NT2/D1 (cell line): Measurements from ENCODE around the gene CDC14B.

Experiments used
- SUZ12 ChIP-seq: IDR thresholded peaks from 2 replicates; pipeline ENCODE4 v1.6.1; 2011; ENCODE audit not compliant: insufficient read length, insufficient read depth; ENCODE audit errors: extremely low read depth
- ZNF274 ChIP-seq: IDR thresholded peaks from 2 replicates; pipeline ENCODE4 v1.6.1; 2011; ENCODE audit warnings: mild to moderate bottlenecking, low read depth, low read length

- TF ChIP-seq ZNF274 (no peak), SUZ12 (no peak)
These were observed 34.2 kb downstream of the CDC14B start for GRCh38 chr9:96585426-96585825.
